GM12878 (cell line): ENCODE data around the gene LYL1. TPM values are rescaled to one million over a fixed set of nuclear protein-coding genes. Genes with fewer than 3 reads are reported as not detected.

Experiments
- ATAC-seq: fragments of 200-7000 bp; cut with Tn5 transposase; 3 replicates; pipeline ENCODE4 v1.9.1; 2020; ENCODE audit warnings: mild to moderate bottlenecking, moderate library complexity
- BruUV-seq: library from RNA; stranded (reverse); fragments of 400-500 nt; replicated peaks from 2 replicates; lab custom pipeline; 2021; lab: Mats Ljungman, UMichigan
- CTCF ChIA-PET: fragments of 300-600 bp; sonication (Branson Sonifier 250); formaldehyde crosslinking; extraction: SDS; loops from one replicate; lab custom pipeline; 2021; ENCODE audit warnings: inconsistent platforms; lab: Yijun Ruan, JAX
- POLR2A ChIA-PET: fragments of 350-600 bp; formaldehyde crosslinking; extraction: SDS; loops from one replicate; lab custom pipeline; 2021; ENCODE audit warnings: inconsistent platforms; lab: Charles Lee
- RAD21 ChIA-PET: fragments of 300-600 bp; sonication (Branson Sonifier 250); formaldehyde crosslinking; loops from one replicate; lab custom pipeline; 2023; ENCODE audit warnings: antibody characterized with exemption; ENCODE audit not compliant: unreplicated experiment; lab: Charles Lee
- SMC1A ChIA-PET: fragments of 300-600 bp; sonication (Branson Sonifier 250); formaldehyde crosslinking; loops from one replicate; lab custom pipeline; 2023; ENCODE audit not compliant: unreplicated experiment, uncharacterized antibody; lab: Charles Lee
- DNase-seq: peaks from one replicate; pipeline ENCODE4 v3.0.0-alpha.2; 2011; ENCODE audit warnings: low read depth, low spot score
- FAIRE-seq: peaks from 3 replicates; lab custom pipeline; 2011; peaks lifted over from hg19 to GRCh38; lab: Jason Lieb, UNC
- H2AFZ ChIP-seq: 2 replicates; pipeline ENCODE4 v1.6.0; 2011; ENCODE audit warnings: low read depth, low read length, control low read depth; ENCODE audit not compliant: control insufficient read depth
- H3K27ac ChIP-seq: 2 replicates; pipeline ENCODE4 v1.5.1; 2011; ENCODE audit warnings: control low read depth; ENCODE audit not compliant: control insufficient read depth, insufficient read depth
- H3K27me3 ChIP-seq, 2 experiments: replicated peaks in 1 of 2; 2 replicates each; pipeline versions ENCODE4 v1.6.0 to v1.6.1; 2011; ENCODE audit warnings: low read length in 1 of 2; ENCODE audit not compliant: control insufficient read depth in 2 of 2, insufficient read depth in 2 of 2
- H3K36me3 ChIP-seq, 2 experiments: 2 replicates each; pipeline ENCODE4 v1.5.1; 2011; ENCODE audit warnings: low read length in 1 of 2; ENCODE audit not compliant: control insufficient read depth in 2 of 2, insufficient read depth in 2 of 2
- H3K4me1 ChIP-seq: 2 replicates; pipeline ENCODE4 v1.6.1; 2011; ENCODE audit warnings: mild to moderate bottlenecking, low read length, moderate library complexity, mixed read lengths; ENCODE audit not compliant: control insufficient read depth, insufficient read depth
- H3K4me2 ChIP-seq: 2 replicates; pipeline ENCODE4 v1.6.0; 2011; ENCODE audit warnings: control low read depth; ENCODE audit not compliant: control insufficient read depth, insufficient read depth
- H3K4me3 ChIP-seq: fragments of 200-600 bp; sonication (generic); 2 replicates; pipeline ENCODE4 v1.5.1; 2016
- H3K79me2 ChIP-seq: 2 replicates; pipeline ENCODE4 v1.6.0; 2011; ENCODE audit warnings: low read length; ENCODE audit not compliant: control insufficient read depth, insufficient read depth
- H3K9ac ChIP-seq: 2 replicates; pipeline ENCODE4 v1.8.0; 2011; ENCODE audit warnings: low read length, control low read depth, mixed read lengths; ENCODE audit not compliant: control insufficient read depth, insufficient read depth
- H3K9me3 ChIP-seq: replicated peaks from 3 replicates; pipeline ENCODE4 v1.5.1; 2011; ENCODE audit warnings: mild to moderate bottlenecking, low read length; ENCODE audit not compliant: control insufficient read depth, insufficient read depth
- H4K20me1 ChIP-seq: 2 replicates; pipeline ENCODE4 v1.6.0; 2011; ENCODE audit not compliant: control insufficient read depth, insufficient read depth
- CTCF ChIP-seq, 3 experiments: IDR thresholded peaks in 2 of 3; conservative IDR thresholded peaks in 1 of 3; 2 replicates each; pipeline ENCODE4 v1.5.1; 2011; ENCODE audit warnings: low read depth in 3 of 3, low read length in 3 of 3, mild to moderate bottlenecking in 3 of 3, control low read depth in 2 of 3, moderate library complexity in 2 of 3, inconsistent platforms in 1 of 3, mixed read lengths in 1 of 3; ENCODE audit not compliant: control insufficient read depth in 2 of 3, insufficient read depth in 1 of 3; ENCODE audit errors: extremely low read depth in 1 of 3
- EED ChIP-seq: sonication (generic); IDR thresholded peaks from 2 replicates; pipeline ENCODE4 v1.6.1; 2016; ENCODE audit warnings: antibody characterized with exemption, low read depth
- IKZF1 ChIP-seq: fragments of 450-650 bp; conservative IDR thresholded peaks from 2 replicates; pipeline ENCODE4 v1.6.1; 2017; ENCODE audit warnings: antibody characterized with exemption, mild to moderate bottlenecking
- IRF3 ChIP-seq: fragments of 450-650 bp; IDR thresholded peaks from 2 replicates; pipeline ENCODE4 v1.6.1; 2014; ENCODE audit warnings: mild to moderate bottlenecking
- RAD21 ChIP-seq: IDR thresholded peaks from 2 replicates; pipeline ENCODE4 v1.6.1; 2011; ENCODE audit warnings: mild to moderate bottlenecking, low read depth, low read length, moderate library complexity; ENCODE audit not compliant: insufficient read depth
- SIX5 ChIP-seq: IDR thresholded peaks from 2 replicates; pipeline ENCODE4 v1.6.1; 2011; ENCODE audit warnings: mild to moderate bottlenecking, low read depth, low read length, moderate library complexity; ENCODE audit not compliant: severe bottlenecking
- SUZ12 ChIP-seq: fragments of 200-600 bp; sonication (generic); IDR thresholded peaks from one replicate; pipeline ENCODE4 v1.6.1; 2018; ENCODE audit warnings: antibody characterized with exemption, mild to moderate bottlenecking; ENCODE audit not compliant: unreplicated experiment
- WGBS: methylation state at CpG from one replicate; pipeline ENCODE4 v1.1.6; 2016; ENCODE audit warnings: low lambda C conversion rate; ENCODE audit not compliant: insufficient replicate concordance, insufficient coverage; ENCODE audit errors: missing lambda C conversion rate; 5-methylcytosine and 5-hydroxymethylcytosine counted together
- in situ Hi-C: fragments of 300-500 bp; cut with MboI; formaldehyde crosslinking; loops from 9 replicates; pipeline ENCODE4 v1.14.3; 2018; ENCODE audit warnings: mixed read lengths
- intact Hi-C: fragments of 100-400 bp; cut with micrococcal nuclease; formaldehyde crosslinking; loops from one replicate; pipeline ENCODE4 v1.14.2; 2022; ENCODE audit not compliant: unreplicated experiment
- polyA plus RNA-seq, 11 experiments: library from polyadenylated mRNA; depleted of rRNA in 4 of 11; unstranded in 6 of 11; stranded (reverse) in 5 of 11; fragments of >200 nt; fragmentation: Nextera tagmentation in 4 of 11; fragmentation: Illumina TruSeq in 1 of 11; extraction: Ambion mirVana in 4 of 11; extraction: Trizol in 1 of 11; gene quantifications; 1 replicate in 1 of 11; 2 replicates in 10 of 11; pipeline versions ENCODE4 v1.2.1 to v1.2.3, GENCODE V29; 2011 to 2016; ENCODE audit warnings: inconsistent platforms in 2 of 11, missing spikeins in 2 of 11, low read depth in 1 of 11
- total RNA-seq, 4 experiments: library from RNA; depleted of rRNA in 3 of 4; stranded (reverse); fragments of >200 nt in 3 of 4; fragmentation: Illumina TruSeq in 1 of 4; extraction: Trizol in 1 of 4; gene quantifications; 2 replicates each; pipeline versions ENCODE4 v1.2.1 to v1.2.3, GENCODE V29; 2013 to 2021

Gene LYL1
- total and polyA plus RNA-seq, 10 of the 15 experiments (the other 5 are each of a cell fraction or from before 2014, with no cell fraction given), result 0.10 to 34.8 (median 4.4) TPM

GRCh38 chr19:13100841-13101589 lies 1.6 kb downstream of the LYL1 start:
- ATAC-seq (no peak), FAIRE-seq (no peak), DNase-seq (no peak)
- H3K4me3 ChIP-seq, result peak overlapping the region; percentile 57; the same call in 1 of the 2 replicates
- no peak overlapping the region for H3K9ac ChIP-seq
- no peak overlapping the region; the same call in none of the 2 replicates for H3K4me2 ChIP-seq
- H3K36me3 ChIP-seq, result no peaks in the 10 kb centered on the region; a peak in 1 of 4 replicates
- H3K9me3 ChIP-seq, result no peaks in the 10 kb centered on the region; the same call in 2 of the 3 replicates
- peaks cover 5% of the 10 kb centered on the region; the same call in 1 of the 2 replicates for H3K79me2 ChIP-seq
- no peaks in the 10 kb centered on the region for H4K20me1 ChIP-seq
- TF ChIP-seq RAD21 (peak; percentile 25; the same call in 1 of the 2 replicates), EED (0 out of 2 replicates have a peak, but pooled peaks have one; percentile 20), SUZ12 (no peak), IRF3 (no peak), IKZF1 (0 out of 2 replicates have a peak, but pooled peaks have one; percentile 33), SIX5 (no peak), CTCF (IDR thresholded peaks at IDR 0.05 in 2 of 3, conservative IDR thresholded peaks at IDR 0.05 in 1 of 3; ENCODE audit: control insufficient read depth in 2 of 3, extremely low read depth in 1 of 3, insufficient read depth in 1 of 3, low read depth in 3 of 3, low read length in 3 of 3) (peak; percentile 19 to 53 (median 38); a peak in 5 of 6 replicates)
- ChIA-PET SMC1A (interaction anchor here (0.7 kb wide), 1 partner anchor 16 kb away, joined by 3 read pairs; no protein-coding TSS in a partner anchor), RAD21 (no interaction called here), CTCF (interaction anchor here (0.6 to 3.0 kb wide), 13 partner anchors 12 to 225 kb away, joined by 3 to 13 read pairs (median 4); partner anchors contain the start of gene NACC1), POLR2A (interaction anchor here (0.5 to 1.4 kb wide), 6 partner anchors 17 to 145 kb away, joined by 3 to 9 read pairs (median 4); partner anchors contain the start of gene NACC1)
- peaks cover 47% of the 10 kb centered on the region for H3K4me1 ChIP-seq
- BruUV-seq, result no TSS peak
- 55% methylated on average over 17 of the region's 18 CpGs for WGBS
- intact Hi-C loops (loop anchor here (5.0 kb wide), 2 partner anchors 51 to 161 kb away; partner anchors contain the start of genes IER2 and STX10), in situ Hi-C loops (no loop called here)
- H3K27me3 ChIP-seq, result peaks cover 2 to 4% of the 10 kb centered on the region in 2 experiments
- H2AFZ ChIP-seq, result no peak overlapping the region
- H3K27ac ChIP-seq, result no peak overlapping the region
